AG20443 (cell line): ENCODE results near the gene FBXL16.
"Not testable (repeated sequence)": the region's sequence is repeated elsewhere in the genome, so short reads cannot be mapped to it uniquely, and the experiment has no call there.

ENCODE experiments used
- DNase-seq: peaks from one replicate; pipeline ENCODE4 v3.0.0; 2012; ENCODE audit warnings: low spot score, mixed read lengths

FBXL16 gene

GRCh38 chr16:705431-706188 is at the start of gene FBXL16:
Gene FBXL16 (minus strand): TSS chr16:705801. CDS start chr16:697405, 8,396 bp downstream.
- DNase-seq: peak; percentile 41

GRCh38 chr16:754656-755055 is 49.1 kb upstream of the FBXL16 start:
- no peak for DNase-seq

GRCh38 chr16:754121-754607 is 48.6 kb upstream of the FBXL16 start:
- DNase-seq: not testable (repeated sequence)

- DNase-seq: no peak
Observed at GRCh38 chr16:752007-752312, 46.4 kb upstream of the FBXL16 start.

GRCh38 chr16:751152-752006 is 45.8 kb upstream of the FBXL16 start:
- no peak for DNase-seq

GRCh38 chr16:750485-750884 is 44.9 kb upstream of the FBXL16 start:
- no peak for DNase-seq

- peak; percentile 87 for DNase-seq
Observed at GRCh38 chr16:749010-749409, 43.4 kb upstream of the FBXL16 start.

GRCh38 chr16:747978-748746 is 42.6 kb upstream of the FBXL16 start:
- no peak for DNase-seq

GRCh38 chr16:746637-747036 is 41.0 kb upstream of the FBXL16 start:
- DNase-seq: no peak

- DNase-seq: no peak
Observed at GRCh38 chr16:745739-746138, 40.1 kb upstream of the FBXL16 start.

- no peak for DNase-seq
Observed at GRCh38 chr16:743794-744500, 38.3 kb upstream of the FBXL16 start.

GRCh38 chr16:742894-743293 is 37.3 kb upstream of the FBXL16 start:
- DNase-seq: not testable (repeated sequence)

GRCh38 chr16:741986-742629 is 36.5 kb upstream of the FBXL16 start:
- no peak for DNase-seq

GRCh38 chr16:740764-741505 is 35.3 kb upstream of the FBXL16 start, which contains the start of gene CIAO3:
Gene CIAO3 (minus strand): TSS chr16:740997. CDS start chr16:740985, 12 bp downstream.
- peak; percentile 99 for DNase-seq

- no peak for DNase-seq
Observed at GRCh38 chr16:740459-740763, 34.8 kb upstream of the FBXL16 start.

GRCh38 chr16:739560-740458 is 34.2 kb upstream of the FBXL16 start:
- no peak for DNase-seq

GRCh38 chr16:736936-737481 is 31.4 kb upstream of the FBXL16 start:
- DNase-seq: no peak

GRCh38 chr16:735982-736453 is 30.4 kb upstream of the FBXL16 start:
- DNase-seq: no peak
